Measurements from ENCODE around the gene ARRB1.
"Not testable (repeated sequence)": the region's sequence is repeated elsewhere in the genome, so short reads cannot be mapped to it uniquely, and the experiment has no call there.

The ARRB1 gene

DNA sequence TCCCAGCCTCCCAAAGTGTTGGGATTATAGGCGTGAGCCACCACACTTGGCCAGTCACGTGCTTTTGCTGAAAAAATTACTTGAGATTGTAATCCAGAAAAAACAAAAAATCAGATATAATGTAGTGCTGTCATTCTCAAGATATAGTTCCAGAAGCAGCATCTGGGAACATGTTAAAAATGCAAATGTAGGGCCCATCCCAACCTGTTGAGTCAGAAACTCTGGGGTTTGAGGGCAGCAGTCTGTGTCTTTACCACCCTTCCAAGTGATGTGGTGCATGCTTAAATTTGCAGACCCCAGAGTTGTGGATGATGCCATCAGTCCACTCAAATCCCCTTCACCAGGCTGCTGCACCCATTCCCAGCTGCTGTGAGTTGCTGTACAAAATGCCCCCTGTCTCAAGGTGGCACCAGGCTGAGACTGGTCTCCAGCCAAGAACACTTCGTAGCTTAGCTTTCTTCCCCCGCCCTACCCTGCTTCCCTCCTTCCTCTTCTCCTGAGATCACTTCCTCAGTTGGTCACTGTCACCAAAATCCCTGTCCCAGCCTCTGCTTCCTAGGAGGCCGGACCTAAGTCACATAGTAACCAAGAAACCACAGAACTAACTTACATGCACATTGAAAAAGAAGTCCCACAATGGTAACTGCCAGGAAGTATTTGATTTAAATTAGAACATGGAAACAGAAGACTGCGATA is 18.2 kb upstream of the ARRB1 start:
- DNase-seq: no peak

DNA sequence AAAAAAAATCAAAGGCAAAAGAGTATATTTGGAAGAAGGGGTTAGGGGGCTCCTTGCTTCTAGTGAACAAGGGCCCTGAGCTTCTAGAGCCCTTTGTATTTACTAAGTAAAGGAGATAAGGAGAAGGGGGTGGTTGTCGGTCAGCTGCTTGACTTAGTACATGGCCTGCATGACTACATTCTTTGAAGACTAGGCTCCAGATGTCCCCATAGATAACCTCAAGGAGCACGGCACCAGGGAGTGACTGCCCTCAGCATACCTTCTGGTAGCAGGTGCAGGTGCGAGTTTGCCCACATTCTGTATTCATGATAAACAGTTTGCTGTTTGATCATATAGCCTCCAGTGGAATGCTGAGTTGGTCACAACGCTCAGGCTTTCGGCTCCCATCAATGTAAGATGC is 15.4 kb upstream of the ARRB1 start:
- DNase-seq: not testable (repeated sequence)

GRCh38 chr11:75365711-75366181 is 14.3 kb upstream of the ARRB1 start:
- peak; percentile 44 for DNase-seq

- not testable (repeated sequence) for DNase-seq
Measured at GRCh38 chr11:75362285-75362684, 10.8 kb upstream of the ARRB1 start.

DNA sequence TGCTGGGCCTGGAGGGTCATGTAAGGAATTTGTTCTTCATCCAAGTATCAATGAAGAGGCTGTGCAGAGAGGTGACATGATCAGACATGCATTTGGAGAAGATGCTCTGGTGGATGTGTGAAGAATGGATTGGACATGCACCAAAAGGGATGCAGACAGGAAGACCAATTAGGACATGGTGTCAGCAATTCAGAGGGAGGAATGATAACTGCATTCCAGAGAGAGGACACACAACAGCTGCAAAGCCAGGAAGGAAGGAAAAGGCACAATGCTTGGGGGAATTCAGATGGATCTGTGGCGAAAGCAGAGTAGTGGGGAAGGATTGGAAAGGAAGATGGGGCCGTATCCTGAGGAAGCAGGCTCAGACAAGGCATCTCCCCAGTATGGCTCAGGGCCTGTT is 5.2 kb upstream of the ARRB1 start:
- DNase-seq: no peak

GRCh38 chr11:75355051-75355450 is 3.6 kb upstream of the ARRB1 start:
- no peak for DNase-seq

GRCh38 chr11:75352588-75353206 is 1.2 kb upstream of the ARRB1 start:
- no peak for DNase-seq

DNA sequence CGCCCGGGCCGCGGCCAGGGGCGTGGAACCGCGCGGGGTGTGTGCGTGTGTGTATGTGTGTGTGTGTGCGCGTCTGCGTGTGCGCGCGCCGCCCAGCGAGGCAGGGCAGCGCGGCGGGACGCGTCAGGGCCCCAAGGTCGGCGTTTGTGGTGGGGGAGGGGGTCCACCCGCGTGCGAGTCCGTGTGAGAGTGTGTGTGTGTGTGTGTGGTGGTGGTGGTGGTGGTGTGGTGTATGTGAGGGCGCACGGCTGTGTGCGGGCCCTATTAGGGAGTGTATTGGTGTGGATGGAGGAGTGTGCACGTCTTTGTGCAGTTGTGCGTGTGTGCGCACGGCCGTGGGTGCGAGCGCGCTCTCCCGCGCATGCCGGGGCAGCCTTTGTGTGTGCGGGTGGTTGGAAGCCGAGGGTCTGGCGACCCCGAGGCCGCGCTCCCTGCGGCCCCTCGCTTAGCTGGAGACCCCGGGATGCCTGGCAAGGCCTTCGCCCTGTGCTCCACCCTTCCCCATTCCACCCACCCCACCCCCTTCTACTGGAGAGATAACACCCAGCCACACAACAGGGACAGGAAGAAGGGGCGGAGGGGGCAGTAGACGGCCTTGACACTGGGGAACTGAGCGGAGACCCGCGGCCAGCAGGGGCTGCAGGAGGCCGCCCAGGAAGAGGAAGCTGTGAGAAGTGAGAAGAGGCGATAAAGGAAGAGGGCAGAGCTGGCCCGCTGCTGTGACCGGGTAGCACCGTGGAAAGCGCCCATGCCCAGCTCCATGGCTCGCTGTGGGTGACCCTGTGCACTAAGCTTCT is 528 bp upstream of the ARRB1 start:
- peak; percentile 51 for DNase-seq

- DNase-seq: no peak
Measured at GRCh38 chr11:75350743-75351540, 519 bp downstream of the ARRB1 start.

DNA sequence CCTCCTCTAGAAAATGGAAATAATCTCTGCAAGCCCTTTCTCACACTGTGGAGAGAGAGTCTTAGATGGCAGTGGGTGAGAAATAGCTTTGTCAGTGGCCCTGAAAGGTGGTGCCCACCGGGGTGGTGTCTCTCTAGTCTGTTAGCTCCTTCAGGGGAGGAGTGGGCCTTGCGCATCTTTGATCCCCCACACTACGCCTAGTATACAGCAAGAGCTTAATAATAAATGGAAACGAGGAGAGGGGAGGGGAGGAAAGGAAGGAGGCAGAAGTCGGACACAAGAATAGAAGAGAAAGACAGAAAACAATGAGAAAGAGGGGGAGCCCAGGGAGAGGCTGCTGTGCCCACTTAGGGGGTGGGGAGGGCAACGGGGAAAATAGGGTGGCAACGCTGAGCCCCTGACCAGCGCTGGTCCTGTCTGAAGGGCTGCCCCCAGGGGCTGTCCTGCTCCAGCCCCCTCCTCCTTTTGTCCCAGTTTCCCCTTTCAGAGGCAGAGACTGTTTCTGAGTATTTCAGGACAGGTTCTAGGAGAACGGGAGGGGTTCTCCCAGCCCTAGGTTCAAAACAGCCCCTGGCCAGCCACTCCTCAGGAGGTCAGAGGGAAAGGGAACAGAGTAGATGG is 1.2 kb downstream of the ARRB1 start:
- DNase-seq: no peak

GRCh38 chr11:75349521-75350116 is 1.8 kb downstream of the ARRB1 start:
- no peak for DNase-seq

DNA sequence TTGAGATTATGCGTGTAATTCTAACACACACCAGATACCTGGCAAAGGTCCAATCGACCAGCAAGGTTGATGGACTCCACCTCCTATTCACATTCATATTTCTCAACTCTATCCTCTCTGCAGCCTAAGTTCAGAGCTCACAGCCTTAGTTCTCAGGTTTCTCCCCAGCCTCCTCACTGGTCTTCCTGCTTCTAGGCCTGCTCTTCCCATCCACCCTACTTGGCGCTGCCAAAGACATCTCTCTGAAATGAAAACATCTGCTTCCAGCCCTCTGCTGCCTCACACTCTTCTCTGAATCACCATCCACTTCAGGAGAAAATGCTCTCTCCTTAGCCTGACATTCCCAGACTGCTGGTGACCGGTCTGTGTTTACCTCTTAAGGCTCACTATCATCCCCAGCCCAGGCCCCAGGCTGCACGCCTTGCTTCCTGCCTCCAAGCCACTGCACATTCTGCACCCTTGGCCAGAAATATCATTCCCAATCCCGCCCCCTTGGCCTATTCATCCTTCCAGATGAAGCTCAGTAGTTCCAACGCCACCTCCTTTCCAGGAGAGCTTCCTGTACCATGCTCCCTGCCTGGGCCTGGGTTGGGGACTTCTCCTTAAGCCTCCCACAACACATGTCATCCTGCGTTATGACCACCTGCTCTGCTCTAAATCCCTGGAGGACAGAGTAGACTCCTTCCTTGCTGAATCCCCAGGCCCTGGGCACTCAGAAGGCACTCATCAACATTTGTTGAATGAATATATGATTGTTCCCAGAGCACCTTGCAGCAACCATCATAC is 3.5 kb downstream of the ARRB1 start:
- DNase-seq: no peak

GRCh38 chr11:75346912-75347647 is 4.4 kb downstream of the ARRB1 start:
- no peak for DNase-seq

DNA sequence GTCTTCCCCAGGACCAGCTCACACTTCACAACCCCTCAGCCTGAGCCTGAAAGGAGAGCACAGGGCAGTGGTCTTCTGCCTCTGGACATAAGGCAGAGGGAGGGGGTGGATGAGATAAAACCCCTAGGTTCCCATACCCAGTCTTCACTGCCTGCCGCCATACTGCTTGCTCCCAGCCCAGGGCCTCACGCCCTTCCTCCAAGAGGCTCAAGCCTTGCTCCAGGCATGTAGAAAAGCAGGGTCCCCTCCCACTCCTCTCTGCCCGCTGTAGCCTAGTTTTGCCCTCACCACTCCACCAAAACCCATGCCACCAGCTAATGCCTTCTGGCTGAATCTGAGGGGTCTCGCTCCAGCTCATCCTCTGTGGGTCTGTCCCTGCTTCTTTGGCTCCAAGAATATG is 5.2 kb downstream of the ARRB1 start:
- DNase-seq: no peak

GRCh38 chr11:75345455-75346160 is 5.9 kb downstream of the ARRB1 start:
- DNase-seq: no peak

DNA sequence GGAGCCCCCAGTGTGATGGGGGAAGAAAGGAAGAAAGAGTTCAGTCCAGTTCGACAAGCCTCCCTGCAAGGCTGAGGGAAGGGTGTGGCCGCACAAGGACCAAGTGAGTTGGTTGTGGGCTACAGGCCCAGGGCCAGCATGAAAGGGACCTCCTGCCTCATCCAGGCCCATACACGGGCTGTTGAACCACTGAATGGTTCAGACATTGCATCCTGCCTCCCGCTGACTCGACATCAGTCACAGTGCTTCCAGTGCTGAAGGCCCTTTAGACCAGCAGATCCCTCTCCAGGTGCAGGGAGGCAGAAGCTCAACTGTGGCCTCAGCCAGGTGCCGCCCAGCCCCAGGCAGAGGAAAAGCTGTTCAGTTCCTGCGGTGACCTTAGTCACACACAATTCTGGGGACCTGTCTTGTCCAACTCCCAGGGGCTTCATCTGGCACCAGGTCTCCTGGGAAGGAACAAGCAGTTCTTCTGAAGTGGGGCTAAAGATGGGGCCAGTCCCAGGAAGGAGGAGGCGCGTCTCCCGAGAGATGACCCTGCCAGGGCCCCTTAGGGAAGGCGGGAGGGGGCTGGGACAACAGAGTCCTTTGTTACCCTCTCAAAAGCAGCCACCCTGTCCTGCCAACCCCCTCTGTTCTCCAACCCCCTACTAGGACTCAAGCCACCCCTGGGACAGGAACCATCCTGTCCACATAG is 6.6 kb downstream of the ARRB1 start:
- no peak for DNase-seq

- no peak for DNase-seq
Measured at GRCh38 chr11:75344186-75344585, 7.3 kb downstream of the ARRB1 start.

GRCh38 chr11:75342966-75343870 is 8.2 kb downstream of the ARRB1 start:
- DNase-seq: no peak

All from SIG-M5 (cell line).